Amniotic epithelial cell (primary cell): ENCODE data around the gene FBXL7.

Experiments
- DNase-seq: peaks from one replicate; pipeline ENCODE4 v3.0.0-alpha.2; 2010; ENCODE audit warnings: low read depth

The FBXL7 gene

GRCh38 chr5:15889001-15889400 is 389.0 kb downstream of the FBXL7 start:
- peak; percentile 22 for DNase-seq

- no peak for DNase-seq
Observed at GRCh38 chr5:15893866-15894265, 393.9 kb downstream of the FBXL7 start.

DNA sequence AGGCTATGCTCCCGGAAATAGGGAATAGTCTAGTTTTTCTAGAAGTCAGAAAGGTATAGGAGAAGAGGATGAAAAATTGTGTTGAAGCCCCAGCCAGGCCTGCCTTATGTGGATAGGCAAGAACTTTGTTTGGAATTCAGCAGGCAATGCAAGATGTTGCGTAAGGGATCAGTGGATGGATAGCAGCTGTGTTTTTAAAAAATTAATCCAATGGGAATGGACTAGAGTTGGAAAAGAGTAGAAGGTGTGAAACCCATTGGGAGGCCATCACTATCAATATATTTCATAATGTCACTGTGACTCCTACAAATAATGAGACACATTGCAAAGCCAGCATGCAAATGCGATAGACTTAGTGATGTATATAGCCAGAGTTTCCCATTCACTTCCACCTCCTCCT is 397.7 kb downstream of the FBXL7 start:
- peak; percentile 42 for DNase-seq

GRCh38 chr5:15898641-15899040 is 398.7 kb downstream of the FBXL7 start:
- DNase-seq: no peak

- DNase-seq: no peak
Observed at GRCh38 chr5:15899481-15899880, 399.5 kb downstream of the FBXL7 start.

DNA sequence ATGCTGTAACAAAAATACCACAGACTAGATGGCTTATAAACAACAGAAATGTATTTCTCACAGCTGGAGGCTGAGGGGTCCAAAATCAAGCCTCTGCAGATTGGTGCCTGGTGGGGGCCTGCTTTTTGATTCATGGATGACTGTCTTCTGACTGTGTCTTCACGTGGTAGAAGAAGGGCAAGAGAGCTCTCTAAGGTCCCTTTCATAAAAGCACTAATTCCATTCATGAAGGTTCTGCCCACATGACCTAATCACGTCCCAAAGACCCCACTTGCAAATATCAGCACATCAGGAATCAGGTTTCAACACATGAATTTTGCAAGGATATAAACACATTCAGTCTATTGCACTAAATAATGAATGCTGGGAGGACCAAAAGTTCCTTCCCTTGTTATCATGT is 401.2 kb downstream of the FBXL7 start:
- no peak for DNase-seq

DNA sequence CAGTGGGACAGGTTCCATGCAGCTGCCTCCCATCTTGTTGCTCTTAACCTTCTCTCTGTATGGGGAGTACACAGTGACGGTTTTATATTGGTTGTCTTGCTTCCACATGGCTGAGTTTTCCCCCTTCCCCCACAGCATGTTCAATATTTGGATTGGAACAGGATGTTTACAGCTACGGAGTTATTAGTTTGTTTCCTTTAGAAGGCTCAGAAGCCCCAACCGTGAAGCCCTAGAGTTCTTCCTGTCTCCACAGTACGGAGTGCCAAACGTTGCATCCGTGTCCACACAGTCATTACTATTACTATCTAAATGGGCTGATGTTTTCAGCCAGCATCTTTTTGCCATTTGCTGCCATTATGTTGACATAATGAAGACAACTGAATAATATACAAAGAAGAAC is 402.1 kb downstream of the FBXL7 start:
- no peak for DNase-seq

- peak; percentile 67 for DNase-seq
Observed at GRCh38 chr5:15904899-15905830, 405.2 kb downstream of the FBXL7 start.

- peak; percentile 73 for DNase-seq
Observed at GRCh38 chr5:15914638-15915037, 414.7 kb downstream of the FBXL7 start.

DNA sequence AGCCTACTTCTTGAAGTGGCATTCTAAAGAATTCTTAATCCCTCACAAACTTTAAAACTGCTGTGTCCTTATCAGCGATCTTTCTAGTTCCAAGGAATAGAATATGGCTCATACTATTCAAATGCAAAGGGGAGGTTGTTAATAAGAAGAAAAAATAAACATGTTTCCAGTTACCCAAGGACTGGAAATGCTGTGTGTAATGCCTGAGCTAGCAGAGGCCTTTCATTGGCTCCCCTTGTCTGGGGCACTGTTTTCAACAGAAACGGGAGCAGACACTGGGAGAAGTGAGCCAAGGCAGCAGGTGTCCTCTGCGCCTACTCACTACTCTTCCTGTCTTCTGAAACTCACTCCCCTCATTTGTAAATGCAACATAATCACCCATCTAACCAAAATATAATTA is 426.6 kb downstream of the FBXL7 start:
- no peak for DNase-seq

DNA sequence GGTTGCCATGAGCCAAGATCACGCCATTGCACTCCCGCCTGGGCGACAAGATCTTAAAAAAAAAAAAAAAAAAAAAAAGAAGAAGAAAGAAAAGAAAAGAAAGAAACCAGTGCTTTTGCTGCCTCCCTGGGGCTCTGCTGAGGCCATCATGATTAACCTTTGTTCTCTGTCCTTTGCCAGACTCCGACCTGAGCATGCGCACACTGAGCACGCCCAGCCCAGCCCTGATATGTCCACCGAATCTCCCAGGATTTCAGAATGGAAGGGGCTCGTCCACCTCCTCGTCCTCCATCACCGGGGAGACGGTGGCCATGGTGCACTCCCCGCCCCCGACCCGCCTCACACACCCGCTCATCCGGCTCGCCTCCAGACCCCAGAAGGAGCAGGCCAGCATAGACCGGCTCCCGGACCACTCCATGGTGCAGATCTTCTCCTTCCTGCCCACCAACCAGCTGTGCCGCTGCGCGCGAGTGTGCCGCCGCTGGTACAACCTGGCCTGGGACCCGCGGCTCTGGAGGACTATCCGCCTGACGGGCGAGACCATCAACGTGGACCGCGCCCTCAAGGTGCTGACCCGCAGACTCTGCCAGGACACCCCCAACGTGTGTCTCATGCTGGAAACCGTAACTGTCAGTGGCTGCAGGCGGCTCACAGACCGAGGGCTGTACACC is 427.9 kb downstream of the FBXL7 start:
- DNase-seq: no peak

- peak; percentile 95 for DNase-seq
Observed at GRCh38 chr5:15929611-15930263, 429.8 kb downstream of the FBXL7 start.

DNA sequence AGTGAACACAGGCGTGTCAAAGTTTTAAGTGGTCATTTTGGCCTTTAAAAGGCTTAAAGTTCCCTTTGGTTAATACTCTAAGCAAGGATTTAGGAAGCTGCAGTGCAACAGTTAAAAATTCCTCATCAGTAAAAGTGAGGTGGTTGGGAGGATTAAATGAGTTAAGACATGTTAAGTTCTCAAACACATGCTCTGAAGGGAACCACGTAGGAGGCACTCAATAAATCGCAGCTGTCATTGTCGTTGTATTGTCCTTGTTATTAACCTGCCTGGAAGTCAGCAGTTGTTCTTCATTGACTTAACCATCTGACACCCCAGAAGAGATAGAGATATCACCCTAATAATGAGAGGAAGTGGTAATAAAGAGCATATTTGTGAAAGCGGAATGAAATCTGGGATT is 432.1 kb downstream of the FBXL7 start:
- no peak for DNase-seq

DNA sequence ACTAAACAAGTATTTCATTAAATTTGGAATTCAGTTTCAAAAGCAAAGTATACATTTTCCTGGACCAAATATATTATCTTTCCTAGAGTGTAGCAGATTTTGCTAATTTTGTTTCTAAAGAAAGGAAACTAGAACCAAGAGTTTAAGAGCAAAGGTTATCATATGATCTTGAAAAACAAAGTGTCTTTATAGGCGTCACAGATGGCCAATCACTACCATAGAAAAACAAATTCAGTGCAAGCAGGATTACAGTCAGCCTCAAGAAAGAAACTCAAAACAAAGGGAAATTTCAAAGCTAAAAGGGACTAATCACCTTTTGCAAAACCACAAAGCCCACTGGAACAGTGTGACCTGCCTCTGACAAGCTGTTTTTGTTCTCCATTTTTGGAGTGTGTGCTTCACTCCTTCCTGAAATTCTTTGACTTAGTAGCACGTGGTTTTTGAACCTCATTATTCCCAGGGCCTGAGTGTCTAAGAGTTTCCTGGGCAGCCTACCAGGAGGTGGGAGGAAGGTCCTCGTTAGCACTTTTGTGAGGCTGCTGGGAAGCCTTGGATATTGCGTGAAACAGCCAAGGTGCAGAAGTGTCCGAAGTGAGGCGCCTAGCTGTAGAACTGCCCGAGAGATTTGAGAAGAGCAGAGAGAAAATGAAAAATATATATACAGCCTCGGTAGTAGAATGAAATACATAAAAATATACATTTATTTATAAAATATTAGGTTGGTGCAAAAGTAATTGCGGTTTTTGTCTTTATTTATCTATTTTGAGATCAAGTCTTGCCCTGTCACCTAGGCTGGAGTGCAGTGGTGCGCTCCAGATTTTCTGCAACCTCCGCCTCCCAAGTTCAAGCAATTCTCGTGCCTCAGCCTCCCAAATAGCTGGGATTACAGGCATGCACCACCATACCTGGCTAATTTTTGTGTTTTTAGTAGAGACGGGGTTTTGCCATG is 433.6 kb downstream of the FBXL7 start:
- peak; percentile 29 for DNase-seq

GRCh38 chr5:15936505-15937245 is 436.7 kb downstream of the FBXL7 start:
- no peak for DNase-seq

- DNase-seq: peak; percentile 27
Observed at GRCh38 chr5:15937708-15938107, 437.7 kb downstream of the FBXL7 start.

- DNase-seq: no peak
Observed at GRCh38 chr5:15938186-15938585, 438.2 kb downstream of the FBXL7 start.

DNA sequence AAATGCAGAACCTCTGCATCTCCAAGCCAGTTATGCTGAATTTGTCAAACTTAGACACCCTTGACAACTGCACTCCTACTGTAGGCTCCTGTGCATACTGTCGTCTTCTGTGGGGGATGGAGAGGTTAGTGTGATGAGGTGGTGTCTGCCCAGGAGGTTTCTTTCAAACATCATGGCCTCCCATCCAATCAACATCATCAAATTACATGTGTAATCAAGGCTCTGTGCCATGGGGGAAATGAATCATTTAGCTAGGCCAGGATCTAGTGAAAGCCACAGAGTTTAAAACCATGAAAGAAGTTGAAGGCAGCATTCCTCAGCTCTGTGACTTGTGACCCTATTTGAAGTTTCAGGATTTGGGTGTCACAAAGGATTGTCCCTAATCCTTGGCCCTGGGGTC is 439.0 kb downstream of the FBXL7 start:
- DNase-seq: peak; percentile 77

GRCh38 chr5:15940905-15941304 is 440.9 kb downstream of the FBXL7 start:
- DNase-seq: no peak

GRCh38 chr5:15943487-15943886 is 443.5 kb downstream of the FBXL7 start:
- DNase-seq: peak; percentile 87

- DNase-seq: peak; percentile 94
Observed at GRCh38 chr5:15946026-15946425, 446.0 kb downstream of the FBXL7 start.
